Mesendoderm (in vitro differentiated cells): ENCODE data around the gene PNMA8B.

Source experiments
- DNase-seq: peaks from one replicate; pipeline ENCODE4 v3.0.0; 2013
- H2AK5ac ChIP-seq: 2 replicates; pipeline ENCODE4 v1.6.1; 2013; ENCODE audit warnings: low read length, inconsistent platforms
- H2BK120ac ChIP-seq: 2 replicates; pipeline ENCODE4 v1.6.1; 2013; ENCODE audit warnings: low read depth, mild to moderate bottlenecking, low read length, moderate library complexity, mixed read lengths
- H2BK15ac ChIP-seq: replicated peaks from 2 replicates; pipeline ENCODE4 v1.6.1; 2013; ENCODE audit warnings: low read depth, mild to moderate bottlenecking, moderate library complexity
- H2BK5ac ChIP-seq: 2 replicates; pipeline ENCODE4 v1.6.1; 2013; ENCODE audit warnings: low read length, inconsistent platforms
- H3K18ac ChIP-seq: 2 replicates; pipeline ENCODE4 v1.6.1; 2013; ENCODE audit warnings: mild to moderate bottlenecking, low read length, mixed read lengths
- H3K23ac ChIP-seq: one replicate; pipeline ENCODE4 v1.6.1; 2013; ENCODE audit warnings: low read length
- H3K27ac ChIP-seq: 2 replicates; pipeline ENCODE4 v1.5.1; 2013; ENCODE audit warnings: low read depth, mild to moderate bottlenecking, inconsistent platforms, low read length, moderate library complexity
- H3K27me3 ChIP-seq: 2 replicates; pipeline ENCODE4 v1.6.1; 2013; ENCODE audit warnings: low read length, control low read depth, mild to moderate bottlenecking, inconsistent platforms; ENCODE audit not compliant: insufficient read depth, poor library complexity
- H3K36me3 ChIP-seq: 2 replicates; pipeline ENCODE4 v1.6.1; 2013; ENCODE audit warnings: low read length, inconsistent platforms; ENCODE audit not compliant: control insufficient read depth, insufficient read depth
- H3K4ac ChIP-seq: one replicate; pipeline ENCODE4 v1.6.1; 2013; ENCODE audit warnings: low read depth, mild to moderate bottlenecking, low read length, moderate library complexity
- H3K4me1 ChIP-seq: 2 replicates; pipeline ENCODE4 v1.6.1; 2013; ENCODE audit warnings: low read depth, low read length, inconsistent platforms; ENCODE audit not compliant: control insufficient read depth
- H3K4me2 ChIP-seq: 2 replicates; pipeline ENCODE4 v1.6.1; 2013; ENCODE audit warnings: low read length
- H3K4me3 ChIP-seq: 2 replicates; pipeline ENCODE4 v1.5.1; 2013; ENCODE audit warnings: mild to moderate bottlenecking, low read length
- H3K56ac ChIP-seq: one replicate; pipeline ENCODE4 v1.6.1; 2013; ENCODE audit warnings: low read length
- H3K79me1 ChIP-seq: 2 replicates; pipeline ENCODE4 v1.6.1; 2013; ENCODE audit warnings: low read length, inconsistent platforms
- H3K79me2 ChIP-seq: 2 replicates; pipeline ENCODE4 v1.6.1; 2013; ENCODE audit warnings: mild to moderate bottlenecking, low read length; ENCODE audit not compliant: control insufficient read depth, insufficient read depth
- H3K9ac ChIP-seq: 2 replicates; pipeline ENCODE4 v1.6.1; 2013; ENCODE audit warnings: low read length, inconsistent platforms
- H4K5ac ChIP-seq: one replicate; pipeline ENCODE4 v1.6.1; 2013; ENCODE audit warnings: low read length
- H4K8ac ChIP-seq: one replicate; pipeline ENCODE4 v1.6.1; 2013; ENCODE audit warnings: low read depth, mild to moderate bottlenecking, control low read depth, low read length, moderate library complexity
- whole genome bisulfite sequencing: extraction: QIAGEN DNeasy Blood & Tissue Kit; methylation state at CpG from one replicate; pipeline ENCODE4 v1.1.7; 2013; ENCODE audit warnings: low lambda C conversion rate, missing lambda C conversion rate; ENCODE audit not compliant: insufficient coverage; ENCODE audit errors: extremely low coverage; 5-methylcytosine and 5-hydroxymethylcytosine counted together

PNMA8B gene

GRCh38 chr19:46471811-46472543, 23.7 kb downstream of the PNMA8B start:
- Histone ChIP-seq H3K27me3 (no peaks in the 10 kb centered on the region), H3K4me1 (peaks cover 2% of the 10 kb centered on the region), H2AK5ac (no peak overlapping the region), H3K36me3 (no peaks in the 10 kb centered on the region), H3K9ac (no peak overlapping the region), H3K56ac (no peak overlapping the region), H4K8ac (no peak overlapping the region), H3K4me2 (peak overlapping the region; percentile 11), H3K79me2 (no peaks in the 10 kb centered on the region), H3K18ac (no peak overlapping the region), H4K5ac (no peak overlapping the region), H2BK5ac (no peak overlapping the region), H3K4ac (no peak overlapping the region), H3K23ac (no peak overlapping the region), H2BK15ac (no peak overlapping the region), H3K4me3 (no peak overlapping the region), H2BK120ac (no peak overlapping the region), H3K27ac (no peak overlapping the region), H3K79me1 (no peaks in the 10 kb centered on the region)
- no CpG with 5 or more reads among the region's 11 CpGs for WGBS
- no peak for DNase-seq

- no peak within 1 kb of the TSS for H3K27ac ChIP-seq
- no peaks in the 10 kb centered on the region for H3K36me3 ChIP-seq
- no peak within 1 kb of the TSS for H4K8ac ChIP-seq
- peak within 1 kb of the TSS; percentile 87 for H3K56ac ChIP-seq
- peak within 1 kb of the TSS; percentile 78 for H3K9ac ChIP-seq
- no peak within 1 kb of the TSS for H2AK5ac ChIP-seq
- H3K4me3 ChIP-seq, result peak within 1 kb of the TSS; percentile 53
- H2BK120ac ChIP-seq, result no peak within 1 kb of the TSS
- no peak within 1 kb of the TSS for H3K23ac ChIP-seq
- peak; percentile 91 for DNase-seq
- H4K5ac ChIP-seq, result no peak within 1 kb of the TSS
- no peak within 1 kb of the TSS for H3K4ac ChIP-seq
- no peak within 1 kb of the TSS for H2BK5ac ChIP-seq
- no CpG with 5 or more reads among the region's 57 CpGs for WGBS
- H3K4me2 ChIP-seq, result peak within 1 kb of the TSS; percentile 56
- no peaks in the 10 kb centered on the region for H3K79me1 ChIP-seq
- H3K18ac ChIP-seq, result no peak within 1 kb of the TSS
- no peak within 1 kb of the TSS for H2BK15ac ChIP-seq
- H3K79me2 ChIP-seq, result no peaks in the 10 kb centered on the region
- H3K27me3 ChIP-seq, result no peaks in the 10 kb centered on the region
- peaks cover 2% of the 10 kb centered on the region for H3K4me1 ChIP-seq
Measured at GRCh38 chr19:46471116-46471733, 24.4 kb downstream of the PNMA8B start, which contains the start of gene PNMA8A. PNMA8A (minus strand) TSS chr19:46471563; CDS start chr19:46471035, 528 bp downstream.

- no peak overlapping the region for H2AK5ac ChIP-seq
- no peak overlapping the region for H4K8ac ChIP-seq
- H2BK5ac ChIP-seq, result no peak overlapping the region
- WGBS, result no CpG with 5 or more reads among the region's 10 CpGs
- DNase-seq, result no peak
- no peak overlapping the region for H2BK120ac ChIP-seq
- no peak overlapping the region for H3K4me3 ChIP-seq
- peak overlapping the region; percentile 87 for H3K56ac ChIP-seq
- no peak overlapping the region for H4K5ac ChIP-seq
- H3K23ac ChIP-seq, result no peak overlapping the region
- no peak overlapping the region for H3K4ac ChIP-seq
- no peaks in the 10 kb centered on the region for H3K36me3 ChIP-seq
- H3K27ac ChIP-seq, result no peak overlapping the region
- no peaks in the 10 kb centered on the region for H3K79me2 ChIP-seq
- H3K18ac ChIP-seq, result no peak overlapping the region
- H3K4me2 ChIP-seq, result no peak overlapping the region
- no peaks in the 10 kb centered on the region for H3K79me1 ChIP-seq
- H3K9ac ChIP-seq, result peak overlapping the region; percentile 78
- H2BK15ac ChIP-seq, result no peak overlapping the region
- peaks cover 2% of the 10 kb centered on the region for H3K4me1 ChIP-seq
- no peaks in the 10 kb centered on the region for H3K27me3 ChIP-seq
Measured at GRCh38 chr19:46470376-46470775, 25.3 kb downstream of the PNMA8B start.

DNA sequence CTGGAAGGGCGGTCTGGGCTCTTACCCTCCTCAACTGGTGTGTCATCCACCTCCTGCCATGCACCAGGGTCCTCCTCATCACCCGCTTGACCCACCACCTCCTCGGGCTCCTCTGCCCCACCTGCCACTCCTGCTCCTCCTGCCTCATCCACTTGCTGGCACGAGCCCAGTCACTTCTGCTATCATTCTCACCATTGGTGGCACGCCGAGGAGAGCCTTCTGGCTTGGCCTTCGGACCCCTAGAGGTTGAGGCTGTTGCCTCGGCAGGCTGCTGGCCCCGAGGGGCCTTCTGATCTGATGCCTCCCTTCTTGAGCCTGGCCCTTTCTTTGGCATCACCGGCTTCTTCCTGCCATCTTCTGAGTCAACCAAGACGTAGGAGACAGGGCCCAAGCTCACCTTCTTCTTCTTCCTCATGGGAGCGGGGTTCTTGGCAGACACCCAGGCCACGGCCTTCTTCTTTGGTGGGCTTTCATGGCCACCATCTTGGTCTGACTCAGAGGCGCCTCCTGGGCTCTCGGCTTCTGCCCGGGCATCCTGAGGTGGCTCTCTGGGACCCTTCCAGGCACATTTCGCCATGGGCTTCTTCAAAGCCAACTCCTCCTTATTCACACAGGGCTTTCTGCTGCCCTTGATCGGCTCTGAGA, 26.0 kb downstream of the PNMA8B start:
- no CpG with 5 or more reads among the region's 18 CpGs for WGBS
- no peak overlapping the region for H2BK15ac ChIP-seq

GRCh38 chr19:46466536-46467196, 29.0 kb downstream of the PNMA8B start:
- no peak overlapping the region for H3K23ac ChIP-seq
- no peak overlapping the region for H3K9ac ChIP-seq
- no peak overlapping the region for H3K4me3 ChIP-seq
- peaks cover 2% of the 10 kb centered on the region for H3K4me1 ChIP-seq
- H3K4ac ChIP-seq, result no peak overlapping the region
- H3K36me3 ChIP-seq, result no peaks in the 10 kb centered on the region
- no peak overlapping the region for H2AK5ac ChIP-seq
- H4K8ac ChIP-seq, result no peak overlapping the region
- no peaks in the 10 kb centered on the region for H3K79me2 ChIP-seq
- no peaks in the 10 kb centered on the region for H3K79me1 ChIP-seq
- H3K27me3 ChIP-seq, result no peaks in the 10 kb centered on the region
- H4K5ac ChIP-seq, result no peak overlapping the region
- H3K27ac ChIP-seq, result no peak overlapping the region
- H2BK15ac ChIP-seq, result no peak overlapping the region
- no peak overlapping the region for H3K4me2 ChIP-seq
- whole genome bisulfite sequencing, result no CpG with 5 or more reads among the region's 15 CpGs
- no peak overlapping the region for H2BK5ac ChIP-seq
- no peak for DNase-seq
- no peak overlapping the region for H3K18ac ChIP-seq
- H2BK120ac ChIP-seq, result no peak overlapping the region
- H3K56ac ChIP-seq, result no peak overlapping the region

More for the DNA sequence above, 26.0 kb downstream of the PNMA8B start:
- Histone ChIP-seq H3K4me3 (no peak overlapping the region), H3K4me1 (peaks cover 2% of the 10 kb centered on the region), H3K79me2 (no peaks in the 10 kb centered on the region), H2AK5ac (no peak overlapping the region), H3K18ac (no peak overlapping the region), H3K56ac (no peak overlapping the region), H3K9ac (no peak overlapping the region), H4K5ac (no peak overlapping the region), H3K27ac (no peak overlapping the region), H3K4me2 (no peak overlapping the region), H4K8ac (no peak overlapping the region), H3K36me3 (no peaks in the 10 kb centered on the region), H2BK120ac (no peak overlapping the region), H3K79me1 (no peaks in the 10 kb centered on the region), H2BK5ac (no peak overlapping the region), H3K27me3 (no peaks in the 10 kb centered on the region), H3K4ac (no peak overlapping the region), H3K23ac (no peak overlapping the region)
- no peak for DNase-seq
